GM12891 (cell line): ENCODE results near the gene GRM3.

Experiments used
- POLR2A ChIP-seq: IDR thresholded peaks from 2 replicates; pipeline ENCODE4 v1.6.1; 2011; ENCODE audit warnings: low read depth, low read length, control low read depth
- POLR2AphosphoS5 ChIP-seq: IDR thresholded peaks from 2 replicates; pipeline ENCODE4 v1.6.1; 2011; ENCODE audit warnings: low read depth, low read length, control low read depth
- POU2F2 ChIP-seq: IDR thresholded peaks from 2 replicates; pipeline ENCODE4 v1.6.1; 2011; ENCODE audit warnings: low read depth, mild to moderate bottlenecking, control low read depth, low read length, moderate library complexity
- SPI1 ChIP-seq: IDR thresholded peaks from 2 replicates; pipeline ENCODE4 v1.6.1; 2011; ENCODE audit warnings: low read depth, low read length, control low read depth
- TAF1 ChIP-seq: IDR thresholded peaks from 2 replicates; pipeline ENCODE4 v1.6.1; 2011; ENCODE audit warnings: low read depth, low read length, control low read depth

GRCh38 chr7:86745013-86745745, 101.5 kb downstream of the GRM3 start:
- TF ChIP-seq POLR2AphosphoS5 = no peak
- no peak for TF ChIP-seq POLR2A
- TF ChIP-seq TAF1 = no peak
- no peak for TF ChIP-seq SPI1
- no peak for TF ChIP-seq POU2F2
